Heart left ventricle (tissue), 16 donors: Measurements from ENCODE around the gene SERINC5. TPM values are rescaled to one million over a fixed set of nuclear protein-coding genes. Genes with fewer than 3 reads are reported as not detected.
"Not testable (repeated sequence)": the region's sequence is repeated elsewhere in the genome, so short reads cannot be mapped to it uniquely, and the experiment has no call there.

Experiments used
- ATAC-seq, 4 donors: fragments of 200-7000 bp; cut with Tn5 transposase; one replicate each; pipeline ENCODE4 v1.9.1; 2020 to 2022; ENCODE audit warnings: moderate library complexity in 4 of 4, mild to moderate bottlenecking in 3 of 4, moderate number of reproducible peaks in 1 of 4
- DNase-seq, 5 donors: peaks; one replicate each; pipeline ENCODE4 v3.0.0-alpha.2; 2020
- H3K27ac ChIP-seq, 12 donors: fragments of 200-600 bp; sonication (generic) in 4 of 12; one replicate each; pipeline versions ENCODE4 v1.5.0 to v1.8.0; 2016 to 2022; ENCODE audit warnings: mild to moderate bottlenecking in 2 of 12
- H3K27me3 ChIP-seq, 9 donors: fragments of 200-600 bp; sonication (generic) in 2 of 9; one replicate each; pipeline versions ENCODE4 v1.5.1 to v1.8.0; 2016 to 2022; ENCODE audit warnings: mild to moderate bottlenecking in 3 of 9
- H3K36me3 ChIP-seq, 9 donors: fragments of 200-600 bp; sonication (generic) in 2 of 9; one replicate each; pipeline versions ENCODE4 v1.5.0 to v1.8.0; 2018 to 2022; ENCODE audit warnings: mild to moderate bottlenecking in 2 of 9
- H3K4me1 ChIP-seq, 12 donors: fragments of 200-600 bp; sonication (generic) in 4 of 12; one replicate each; pipeline versions ENCODE4 v1.5.0 to v1.8.0; 2016 to 2022; ENCODE audit warnings: mild to moderate bottlenecking in 3 of 12
- H3K4me3 ChIP-seq, 12 donors: fragments of 200-600 bp; sonication (generic) in 4 of 12; one replicate each; pipeline versions ENCODE4 v1.5.0 to v1.8.0; 2017 to 2022; ENCODE audit warnings: mild to moderate bottlenecking in 9 of 12, moderate library complexity in 4 of 12
- H3K9me3 ChIP-seq, 12 donors: fragments of 200-600 bp; sonication (generic) in 4 of 12; one replicate each; pipeline versions ENCODE4 v1.5.0 to v1.8.0; 2016 to 2022; ENCODE audit warnings: mild to moderate bottlenecking in 1 of 12
- POLR2A ChIP-seq, 2 donors: fragments of 450-650 bp; IDR thresholded peaks; one replicate each; pipeline ENCODE4 v1.6.1; 2017; ENCODE audit warnings: antibody characterized with exemption in 2 of 2, mild to moderate bottlenecking in 2 of 2, moderate library complexity in 2 of 2
- WGBS, 4 donors: extraction: QIAGEN DNeasy Blood & Tissue Kit in 2 of 4; methylation state at CpG; one replicate each; pipeline versions ENCODE4 v1.1.5 to v1.1.7; 2013 to 2018; 5-methylcytosine and 5-hydroxymethylcytosine counted together
- intact Hi-C, 10 donors: fragments of 100-400 bp; cut with DNase I; formaldehyde crosslinking; loops; one replicate each; pipeline versions ENCODE4 v1.11.1 to v1.14.2; 2022
- polyA plus RNA-seq, 2 donors: library from polyadenylated mRNA; stranded (reverse); fragments of 200-250 nt; gene quantifications; one replicate each; pipeline ENCODE4 v1.2.3, GENCODE V29; 2013
- total RNA-seq, 9 donors: library from RNA; depleted of rRNA in 2 of 9; stranded (reverse); fragments of >200 nt in 2 of 9; fragmentation: NEBNext Ultra II Directional in 3 of 9; extraction: Animal tissue kit (Norgen Biotek cat#: 25700) in 3 of 9; gene quantifications; one replicate each; pipeline versions ENCODE4 v1.1.0 to v1.2.4, GENCODE V29; 2016 to 2023
- TF ChIP-seq, protein P1 (sequence below), 12 donors: fragments of 200-600 bp; sonication (generic) in 4 of 12; IDR thresholded peaks; one replicate each; pipeline versions ENCODE4 v1.5.0 to v1.8.0; 2018 to 2022; ENCODE audit warnings: antibody characterized with exemption in 12 of 12, mild to moderate bottlenecking in 5 of 12
- donor health status: ischemic (EF 13 %, LVEDD 7.1; RV severe dilation, severe dysfunction).
- donor health status: healthy with polysubstance abuse.
- donor health status: DM: no; HTN: yes; CAD: no.
- donor health status: DM: no; HTN: no; CAD: no.
- donor health status: ischemic (EF 25% LVEDD 6.9; RV normal size, moderate dysfunction).
- donor health status: ischemic (EF 25% LVEDD 5.7; RV mildly dilated, moderate dysfunction).
- donor health status: healthy.
- donor health status: DM: yes; HTN: yes; CAD: no.
- donor health status: ischemic (EF 35%, LVEDD 5.7; RV mildly dilated, moderate dysfunction).
- donor health status: nonischemic (EF 11% LVEDD 7.7; RV severe dilation, severe dysfunction).
- donor health status: DM: yes; HTN: yes; CAD: no.
- donor health status: PGD.
- donor health status: ischemic (EF 29% LVEDD 5.4; RV normal size, mild dysfunction).
- donor health status: nonischemic (EF 23%, LVEDD 6.1; RV moderate dilation, normal function).

SERINC5 gene
- total and polyA plus RNA-seq, 11 donors, result 3.2 to 25.9 (median 13.5) TPM

DNA sequence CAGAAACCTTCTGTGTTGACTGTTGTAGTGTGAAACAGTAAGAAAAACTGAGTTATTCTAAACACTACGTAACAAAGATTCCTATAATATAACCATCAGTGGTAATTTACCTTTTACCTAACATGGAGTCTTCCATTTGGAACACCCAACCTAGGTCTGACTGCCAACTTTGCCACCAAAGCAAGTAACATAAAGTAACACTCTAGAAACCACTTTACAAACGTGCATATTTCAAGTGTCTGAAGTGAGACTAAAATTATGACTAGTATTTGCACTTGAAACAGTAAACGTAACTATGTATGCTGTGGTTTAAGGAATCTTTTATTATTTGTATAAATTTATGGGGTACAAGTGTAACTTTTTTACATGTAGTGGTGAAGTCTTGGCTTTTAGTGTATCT is 95.6 kb downstream of the SERINC5 start:
- intact Hi-C loops, result no loop called here
- Histone ChIP-seq H3K36me3 (peaks cover 0 to 77% (median 43%) of the 10 kb centered on the region in 9 donors), H3K4me1 (no peaks in the 10 kb centered on the region), H3K27ac (no peak overlapping the region), H3K27me3 (no peaks in the 10 kb centered on the region), H3K9me3 (peaks cover 0 to 3% (median 0%) of the 10 kb centered on the region in 12 donors), H3K4me3 (no peak overlapping the region)
- no peak for DNase-seq
- WGBS, 4 donors, result 69 to 79% (median 76%) methylated on average over 3 of the region's 3 CpGs
- no peak for TF ChIP-seq POLR2A (IDR thresholded peaks at IDR 0.05)
- TF ChIP-seq, protein P1, sequence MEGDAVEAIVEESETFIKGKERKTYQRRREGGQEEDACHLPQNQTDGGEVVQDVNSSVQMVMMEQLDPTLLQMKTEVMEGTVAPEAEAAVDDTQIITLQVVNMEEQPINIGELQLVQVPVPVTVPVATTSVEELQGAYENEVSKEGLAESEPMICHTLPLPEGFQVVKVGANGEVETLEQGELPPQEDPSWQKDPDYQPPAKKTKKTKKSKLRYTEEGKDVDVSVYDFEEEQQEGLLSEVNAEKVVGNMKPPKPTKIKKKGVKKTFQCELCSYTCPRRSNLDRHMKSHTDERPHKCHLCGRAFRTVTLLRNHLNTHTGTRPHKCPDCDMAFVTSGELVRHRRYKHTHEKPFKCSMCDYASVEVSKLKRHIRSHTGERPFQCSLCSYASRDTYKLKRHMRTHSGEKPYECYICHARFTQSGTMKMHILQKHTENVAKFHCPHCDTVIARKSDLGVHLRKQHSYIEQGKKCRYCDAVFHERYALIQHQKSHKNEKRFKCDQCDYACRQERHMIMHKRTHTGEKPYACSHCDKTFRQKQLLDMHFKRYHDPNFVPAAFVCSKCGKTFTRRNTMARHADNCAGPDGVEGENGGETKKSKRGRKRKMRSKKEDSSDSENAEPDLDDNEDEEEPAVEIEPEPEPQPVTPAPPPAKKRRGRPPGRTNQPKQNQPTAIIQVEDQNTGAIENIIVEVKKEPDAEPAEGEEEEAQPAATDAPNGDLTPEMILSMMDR (IDR thresholded peaks at IDR 0.05), result no peak
- no peak for ATAC-seq

DNA sequence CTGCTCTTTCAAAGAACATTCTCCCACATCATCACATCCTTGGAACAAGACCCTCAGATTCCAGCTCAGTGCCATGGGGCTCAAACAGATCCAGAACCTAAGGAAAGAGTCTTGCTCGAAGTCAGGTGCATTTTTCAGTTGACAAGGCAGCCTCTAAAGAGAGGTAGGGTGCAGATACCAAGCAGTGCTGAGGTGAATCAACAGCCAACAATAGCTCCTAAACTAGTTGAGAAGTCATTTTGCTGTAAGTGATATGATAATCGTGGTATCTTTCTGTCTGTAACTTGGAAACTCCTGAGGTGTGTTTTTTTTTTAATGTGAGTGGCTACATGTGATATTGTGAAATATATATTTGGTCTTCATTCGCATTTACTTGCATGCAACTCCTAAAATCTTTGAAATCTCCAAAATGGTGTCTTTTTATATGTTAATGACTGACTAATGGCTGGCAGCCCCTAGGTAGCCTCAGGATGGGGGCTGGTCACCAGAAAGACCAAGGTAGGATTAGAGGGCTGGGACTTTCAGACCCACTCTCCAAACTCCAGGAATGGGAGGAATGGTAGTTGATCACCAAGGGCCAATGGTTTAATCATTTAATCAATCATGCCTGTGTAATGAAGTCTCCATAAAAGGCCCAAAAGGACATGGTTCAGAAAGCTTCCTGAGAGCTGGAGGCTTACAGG is 96.6 kb downstream of the SERINC5 start:
- Histone ChIP-seq H3K4me1 (peaks cover 0 to 4% (median under 1%) of the 10 kb centered on the region in 12 donors), H3K36me3 (peaks cover 0 to 69% (median 38%) of the 10 kb centered on the region in 9 donors), H3K4me3 (no peak overlapping the region), H3K27me3 (no peaks in the 10 kb centered on the region), H3K27ac (no peak overlapping the region), H3K9me3 (peaks cover 0 to 3% (median 0%) of the 10 kb centered on the region in 12 donors)
- DNase-seq (no peak), ATAC-seq (no peak)
- TF ChIP-seq, protein P1 (IDR thresholded peaks at IDR 0.05), result no peak
- no peak for TF ChIP-seq POLR2A (IDR thresholded peaks at IDR 0.05)
- 79 to 87% (median 86%) methylated on average over 3 of the region's 3 CpGs for WGBS, 4 donors
- intact Hi-C loops, result no loop called here

DNA sequence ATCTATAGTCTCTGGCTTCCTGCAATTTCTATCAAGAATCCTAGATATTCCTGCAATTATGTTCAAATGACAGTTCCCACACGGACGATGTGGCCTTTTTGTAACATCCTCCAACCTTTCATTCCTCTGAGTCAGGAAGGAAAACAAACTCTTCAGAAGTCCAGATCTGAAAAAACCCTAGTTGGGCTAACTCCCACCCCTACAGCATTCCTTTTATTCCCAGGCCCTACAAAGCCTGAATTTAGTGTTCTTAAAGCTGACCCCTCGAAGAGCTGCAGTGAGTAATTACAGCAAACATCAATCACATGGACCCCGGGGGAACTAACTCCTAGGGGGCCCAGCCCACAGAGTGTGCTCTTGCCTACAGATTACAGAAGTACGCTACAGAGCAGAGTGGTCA is 99.7 kb downstream of the SERINC5 start:
- 60 to 67% (median 64%) methylated on average over 5 of the region's 5 CpGs for WGBS, 4 donors
- H3K27me3 ChIP-seq, result no peaks in the 10 kb centered on the region
- H3K4me1 ChIP-seq, result peaks cover 0 to 15% (median 11%) of the 10 kb centered on the region in 12 donors
- DNase-seq (no peak), ATAC-seq (peak in 1 of 4 donors; percentile 27)
- no peaks in the 10 kb centered on the region for H3K9me3 ChIP-seq
- TF ChIP-seq, protein P1 (IDR thresholded peaks at IDR 0.05), result no peak
- no peak for TF ChIP-seq POLR2A (IDR thresholded peaks at IDR 0.05)
- no peak overlapping the region for H3K27ac ChIP-seq
- intact Hi-C loops, result no loop called here
- no peak overlapping the region for H3K4me3 ChIP-seq
- H3K36me3 ChIP-seq, result peaks cover 0 to 48% (median 28%) of the 10 kb centered on the region in 9 donors

DNA sequence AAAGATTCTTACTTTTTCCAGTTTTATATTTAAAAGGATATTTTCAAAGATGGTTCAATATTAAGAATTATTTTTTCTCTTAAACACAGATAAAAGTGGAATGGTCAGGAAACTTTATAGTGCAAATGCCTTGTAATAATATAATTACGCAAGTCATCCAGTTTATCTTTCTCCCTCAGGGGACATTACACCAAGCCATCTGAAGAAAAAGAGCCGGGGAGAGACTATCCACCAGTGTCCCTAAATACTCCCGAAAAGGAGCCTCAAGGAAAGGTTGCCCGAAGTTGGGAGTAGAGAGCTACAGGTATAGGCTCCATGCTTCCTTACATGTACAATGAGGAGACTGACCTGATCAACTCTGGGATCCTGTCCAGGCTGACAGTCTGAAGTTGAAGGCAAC is 101.1 kb downstream of the SERINC5 start:
- Histone ChIP-seq H3K36me3 (peaks cover 0 to 51% (median 30%) of the 10 kb centered on the region in 9 donors), H3K27me3 (no peaks in the 10 kb centered on the region), H3K4me3 (no peak overlapping the region), H3K27ac (peak overlapping the region in 8 of 12 donors; percentile 9 to 61 (median 30)), H3K9me3 (no peaks in the 10 kb centered on the region), H3K4me1 (peaks cover 0 to 15% (median 11%) of the 10 kb centered on the region in 12 donors)
- intact Hi-C loops, result no loop called here
- TF ChIP-seq, protein P1 (IDR thresholded peaks at IDR 0.05), result no peak
- no peak for TF ChIP-seq POLR2A (IDR thresholded peaks at IDR 0.05)
- ATAC-seq (peak in 3 of 4 donors; percentile 16 to 62 (median 51)), DNase-seq (no peak)
- 71 to 85% (median 77%) methylated on average over 4 of the region's 4 CpGs for WGBS, 4 donors

DNA sequence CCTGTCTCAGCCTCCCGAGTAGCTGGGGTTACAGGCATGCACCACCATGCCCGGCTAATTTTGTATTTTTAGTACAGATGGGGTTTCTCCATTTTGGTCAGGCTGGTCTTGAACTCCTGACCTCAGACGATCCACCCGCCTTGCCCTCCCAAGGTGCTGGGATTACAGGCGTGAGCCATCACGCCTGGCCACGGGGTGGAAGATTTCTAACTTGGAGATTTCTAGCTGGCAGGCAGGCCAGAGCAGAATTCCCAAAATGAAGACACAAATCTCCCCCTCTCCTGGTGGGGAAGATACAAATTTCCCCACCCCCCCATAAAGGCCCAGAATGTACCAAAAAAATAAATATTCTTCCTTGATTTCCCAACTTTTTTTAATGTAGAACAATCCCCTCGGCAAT is 101.6 kb downstream of the SERINC5 start:
- WGBS, 4 donors, result 80 to 91% (median 86%) methylated on average over 8 of the region's 8 CpGs
- H3K4me3 ChIP-seq, H3K27me3 ChIP-seq, H3K9me3 ChIP-seq, DNase-seq, intact Hi-C loops: not testable (repeated sequence)
- H3K36me3 ChIP-seq, result peaks cover 0 to 51% (median 30%) of the 10 kb centered on the region in 9 donors
- H3K4me1 ChIP-seq, result peaks cover 0 to 15% (median 11%) of the 10 kb centered on the region in 12 donors
- ATAC-seq, result peak in 1 of 4 donors; percentile 12
- H3K27ac ChIP-seq, result peak overlapping the region in 8 of 12 donors; percentile 9 to 61 (median 30)
